HG03095 (cell line): ENCODE results near the gene ELMOD1.

Experiments
- ATAC-seq: cut with Tn5 transposase; IDR thresholded peaks from one replicate; pipeline ENCODE4 v1.9.1; 2021; ENCODE audit warnings: moderate library complexity; ENCODE audit not compliant: unreplicated experiment

ELMOD1 gene

GRCh38 chr11:107682572-107682971, 91.6 kb downstream of the ELMOD1 start:
- ATAC-seq = no peak

- ATAC-seq = no peak
Measured at GRCh38 chr11:107683061-107683460, 92.1 kb downstream of the ELMOD1 start.

GRCh38 chr11:107683807-107684206, 92.9 kb downstream of the ELMOD1 start:
- no peak for ATAC-seq

GRCh38 chr11:107688322-107688918, 97.5 kb downstream of the ELMOD1 start:
- no peak for ATAC-seq

- ATAC-seq = no peak
Measured at GRCh38 chr11:107689317-107690202, 98.6 kb downstream of the ELMOD1 start.

- no peak for ATAC-seq
Measured at GRCh38 chr11:107691000-107691750, 100.2 kb downstream of the ELMOD1 start.

- ATAC-seq = no peak
Measured at GRCh38 chr11:107695446-107695845, 104.5 kb downstream of the ELMOD1 start.

GRCh38 chr11:107696140-107696539, 105.2 kb downstream of the ELMOD1 start:
- ATAC-seq = no peak

- ATAC-seq = no peak
Measured at GRCh38 chr11:107697291-107697690, 106.3 kb downstream of the ELMOD1 start.

GRCh38 chr11:107699371-107700285, 108.7 kb downstream of the ELMOD1 start:
- ATAC-seq = no peak

- ATAC-seq = no peak
Measured at GRCh38 chr11:107702109-107702660, 111.2 kb downstream of the ELMOD1 start.

GRCh38 chr11:107702723-107703122, 111.8 kb downstream of the ELMOD1 start:
- no peak for ATAC-seq

GRCh38 chr11:107704451-107704850, 113.5 kb downstream of the ELMOD1 start:
- ATAC-seq = no peak

- no peak for ATAC-seq
Measured at GRCh38 chr11:107705027-107705426, 114.1 kb downstream of the ELMOD1 start.

- ATAC-seq = no peak
Measured at GRCh38 chr11:107706531-107706930, 115.6 kb downstream of the ELMOD1 start.

- no peak for ATAC-seq
Measured at GRCh38 chr11:107707215-107707671, 116.3 kb downstream of the ELMOD1 start.

GRCh38 chr11:107707807-107708206, 116.9 kb downstream of the ELMOD1 start:
- ATAC-seq = no peak

GRCh38 chr11:107708792-107709191, 117.8 kb downstream of the ELMOD1 start:
- ATAC-seq = no peak

GRCh38 chr11:107710301-107710700, 119.4 kb downstream of the ELMOD1 start:
- ATAC-seq = no peak
